ENCODE data around the gene STX8. TPM values are rescaled to one million over a fixed set of nuclear protein-coding genes. Genes with fewer than 3 reads are reported as not detected.
A peak's percentile ranks its signal among the peaks of the same experiment; 100 is the strongest.

Gene STX8
- polyA plus RNA-seq, 1 of the 3 experiments (the other 2 are of a cell fraction) = 51.3 TPM

- CTCF ChIA-PET = interaction anchor here (1.5 to 2.4 kb wide), 3 partner anchors 11 to 111 kb away, joined by 3 to 9 read pairs (median 3); no protein-coding TSS in a partner anchor
- H3K27ac ChIP-seq (ENCODE audit: low read depth in 2 of 2, low read length in 1 of 2) = peak overlapping the region in 1 of 2 experiments; percentile 75; a peak in 2 of 4 replicates
- no peaks in the 10 kb centered on the region for H3K27me3 ChIP-seq (ENCODE audit: insufficient read depth)
- no peaks in the 10 kb centered on the region for H3K79me2 ChIP-seq (ENCODE audit: insufficient read depth)
- no peak overlapping the region for H3K9ac ChIP-seq
- 62% methylated on average over 9 of the region's 9 CpGs for WGBS (ENCODE audit: low lambda C conversion rate)
- DNase-seq = peak; percentile 44
- no peaks in the 10 kb centered on the region for H3F3A ChIP-seq (replicated peaks; ENCODE audit: insufficient read depth)
- H3K9me3 ChIP-seq = no peaks in the 10 kb centered on the region
- no peaks in the 10 kb centered on the region for H3K9me2 ChIP-seq
- peaks cover 0 to 15% of the 10 kb centered on the region in 2 experiments; a peak in 2 of 4 replicates for H3K4me1 ChIP-seq (ENCODE audit: control insufficient read depth in 1 of 2, insufficient read depth in 2 of 2, low read depth in 1 of 2, low read length in 1 of 2)
- H3K4me3 ChIP-seq (ENCODE audit: low read depth in 2 of 2, low read length in 1 of 2) = no peak overlapping the region
- POLR2A ChIA-PET = no interaction called here
- no peak overlapping the region for H2AFZ ChIP-seq (ENCODE audit: low read depth)
- no peaks in the 10 kb centered on the region for H4K20me1 ChIP-seq (ENCODE audit: insufficient read depth)
- no peaks in the 10 kb centered on the region for H3K36me3 ChIP-seq (replicated peaks in 1 of 2; ENCODE audit: control insufficient read depth in 1 of 2, insufficient read depth in 2 of 2, low read length in 1 of 2)
- TF ChIP-seq POLR2AphosphoS5 (IDR thresholded peaks at IDR 0.05; ENCODE audit: low read depth, low read length) (no peak), EP300 (IDR thresholded peaks at IDR 0.05; ENCODE audit: borderline replicate concordance in 1 of 2, low read depth in 1 of 2, low read length in 1 of 2) (peak in 1 of 2 experiments; percentile 28; a peak in 1 of 4 replicates), NRF1 (IDR thresholded peaks at IDR 0.05; ENCODE audit: low read depth, low read length) (no peak), MXI1 (IDR thresholded peaks at IDR 0.05; ENCODE audit: low read depth, low read length) (0 out of 2 replicates have a peak, but pooled peaks have one; percentile 44)
- H3K4me2 ChIP-seq = no peak overlapping the region
Observed at GRCh38 chr17:9410301-9410700, 165.3 kb downstream of the STX8 start.

GRCh38 chr17:9409878-9410277, 165.7 kb downstream of the STX8 start:
- TF ChIP-seq RXRA (IDR thresholded peaks at IDR 0.05; ENCODE audit: borderline replicate concordance, low read depth) = no peak
- no peak for TF ChIP-seq SIN3A (IDR thresholded peaks at IDR 0.05; ENCODE audit: borderline replicate concordance, low read depth, low read length)
- no peak for TF ChIP-seq RFX5 (IDR thresholded peaks at IDR 0.05; ENCODE audit: low read length)
- no peak for TF ChIP-seq ELF1 (IDR thresholded peaks at IDR 0.05)
- no peak for TF ChIP-seq FOXM1 (IDR thresholded peaks at IDR 0.05; ENCODE audit: low read depth)
- TF ChIP-seq FOXJ3 (CRISPR knock-in tag; IDR thresholded peaks at IDR 0.05) = no peak
- TF ChIP-seq RCOR1 (IDR thresholded peaks at IDR 0.05; ENCODE audit: low read length) = no peak
- ChIA-PET CTCF (interaction anchor here (1.5 to 2.4 kb wide), 3 partner anchors 11 to 111 kb away, joined by 3 to 9 read pairs (median 3); no protein-coding TSS in a partner anchor), POLR2A (no interaction called here)
- H3K9me3 ChIP-seq = no peaks in the 10 kb centered on the region
- no peaks in the 10 kb centered on the region for H3K9me2 ChIP-seq
- peak; percentile 20 for DNase-seq
- no peak overlapping the region for H3K4me2 ChIP-seq
- no peaks in the 10 kb centered on the region for H3K79me2 ChIP-seq (ENCODE audit: insufficient read depth)
- H4K20me1 ChIP-seq (ENCODE audit: insufficient read depth) = no peaks in the 10 kb centered on the region
- no peak overlapping the region for H3K9ac ChIP-seq
- H3F3A ChIP-seq (replicated peaks; ENCODE audit: insufficient read depth) = no peaks in the 10 kb centered on the region
- 47% methylated on average over 4 of the region's 4 CpGs for WGBS (ENCODE audit: low lambda C conversion rate)
- peaks cover 0 to 15% of the 10 kb centered on the region in 2 experiments; a peak in 2 of 4 replicates for H3K4me1 ChIP-seq (ENCODE audit: control insufficient read depth in 1 of 2, insufficient read depth in 2 of 2, low read depth in 1 of 2, low read length in 1 of 2)
- H3K27ac ChIP-seq (ENCODE audit: low read depth in 2 of 2, low read length in 1 of 2) = peak overlapping the region in 1 of 2 experiments; percentile 75; a peak in 2 of 4 replicates
- no peak overlapping the region; a peak in 1 of 4 replicates for H3K4me3 ChIP-seq (ENCODE audit: low read depth in 2 of 2, low read length in 1 of 2)
- H3K36me3 ChIP-seq (replicated peaks in 1 of 2; ENCODE audit: control insufficient read depth in 1 of 2, insufficient read depth in 2 of 2, low read length in 1 of 2) = no peaks in the 10 kb centered on the region
- no peaks in the 10 kb centered on the region for H3K27me3 ChIP-seq (ENCODE audit: insufficient read depth)
- no peak overlapping the region for H2AFZ ChIP-seq (ENCODE audit: low read depth)

All from SK-N-SH (cell line).